ENCODE data around the gene YOD1. TPM values are rescaled to one million over a fixed set of nuclear protein-coding genes. Genes with fewer than 3 reads are reported as not detected.
A peak's percentile ranks its signal among the peaks of the same experiment; 100 is the strongest.

YOD1 gene
- total and polyA plus RNA-seq, 4 donors: 3.4 to 34.4 (median 5.4) TPM

- no peaks in the 10 kb centered on the region for H3K27me3 ChIP-seq (ENCODE audit: control insufficient read depth in 3 of 3, insufficient read depth in 3 of 3, low read length in 2 of 3)
- no peak overlapping the region for H3K9ac ChIP-seq (ENCODE audit: insufficient read depth in 1 of 2, low read length in 2 of 2)
- no peaks in the 10 kb centered on the region for H3K36me3 ChIP-seq (ENCODE audit: control insufficient read depth in 4 of 4, insufficient read depth in 4 of 4, low read length in 4 of 4)
- TF ChIP-seq CTCF (IDR thresholded peaks at IDR 0.05; ENCODE audit: control extremely low read depth, extremely low read depth): no peak
- no peak overlapping the region for H3K4me3 ChIP-seq
- no peak for ATAC-seq (ENCODE audit: insufficient read depth, low FRiP score)
- peak; percentile 39 to 58 (median 42) for DNase-seq
- peaks cover 0 to 15% (median 4%) of the 10 kb centered on the region in 5 donors for H3K4me1 ChIP-seq (ENCODE audit: control insufficient read depth in 5 of 5, insufficient read depth in 5 of 5, low read length in 5 of 5)
- 37 to 48% methylated on average over 9 of the region's 9 CpGs for WGBS, 2 donors
- peak overlapping the region in 1 of 2 donors; percentile 68 for H3K27ac ChIP-seq (ENCODE audit: low read depth in 1 of 2, low read length in 1 of 2)
- no peaks in the 10 kb centered on the region for H3K9me3 ChIP-seq (ENCODE audit: control insufficient read depth in 4 of 4, insufficient read depth in 3 of 4, low read length in 3 of 4)
These were observed 45.8 kb downstream of the YOD1 start for GRCh38 chr1:207004931-207005830.

GRCh38 chr1:207003210-207003609, 47.8 kb downstream of the YOD1 start:
- TF ChIP-seq CTCF (IDR thresholded peaks at IDR 0.05; ENCODE audit: control extremely low read depth, extremely low read depth): no peak
- no peak overlapping the region for H3K9ac ChIP-seq (ENCODE audit: insufficient read depth in 1 of 2, low read length in 2 of 2)
- no peak overlapping the region for H3K4me3 ChIP-seq
- H3K27me3 ChIP-seq (ENCODE audit: control insufficient read depth in 3 of 3, insufficient read depth in 3 of 3, low read length in 2 of 3): no peaks in the 10 kb centered on the region
- 66 to 91% methylated on average over 4 of the region's 4 CpGs for WGBS, 2 donors
- ATAC-seq (ENCODE audit: insufficient read depth, low FRiP score): no peak
- no peaks in the 10 kb centered on the region for H3K9me3 ChIP-seq (ENCODE audit: control insufficient read depth in 4 of 4, insufficient read depth in 3 of 4, low read length in 3 of 4)
- no peak for DNase-seq
- no peaks in the 10 kb centered on the region for H3K36me3 ChIP-seq (ENCODE audit: control insufficient read depth in 4 of 4, insufficient read depth in 4 of 4, low read length in 4 of 4)
- peak overlapping the region in 1 of 2 donors; percentile 87 for H3K27ac ChIP-seq (ENCODE audit: low read depth in 1 of 2, low read length in 1 of 2)
- peaks cover 0 to 8% (median 4%) of the 10 kb centered on the region in 5 donors for H3K4me1 ChIP-seq (ENCODE audit: control insufficient read depth in 5 of 5, insufficient read depth in 5 of 5, low read length in 5 of 5)

GRCh38 chr1:207002724-207003146, 48.3 kb downstream of the YOD1 start:
- DNase-seq (peak; percentile 34 to 75 (median 68)), ATAC-seq (ENCODE audit: insufficient read depth, low FRiP score) (peak; percentile 81)
- Histone ChIP-seq H3K9me3 (ENCODE audit: control insufficient read depth in 4 of 4, insufficient read depth in 3 of 4, low read length in 3 of 4) (no peaks in the 10 kb centered on the region), H3K27me3 (ENCODE audit: control insufficient read depth in 3 of 3, insufficient read depth in 3 of 3, low read length in 2 of 3) (peaks cover 0 to 3% (median 0%) of the 10 kb centered on the region in 3 donors), H3K36me3 (ENCODE audit: control insufficient read depth in 4 of 4, insufficient read depth in 4 of 4, low read length in 4 of 4) (no peaks in the 10 kb centered on the region), H3K27ac (ENCODE audit: low read depth in 1 of 2, low read length in 1 of 2) (peak overlapping the region in 1 of 2 donors; percentile 87), H3K4me1 (ENCODE audit: control insufficient read depth in 5 of 5, insufficient read depth in 5 of 5, low read length in 5 of 5) (peaks cover 0 to 8% (median 4%) of the 10 kb centered on the region in 5 donors), H3K9ac (ENCODE audit: insufficient read depth in 1 of 2, low read length in 2 of 2) (no peak overlapping the region), H3K4me3 (no peak overlapping the region)
- no peak for TF ChIP-seq CTCF (IDR thresholded peaks at IDR 0.05; ENCODE audit: control extremely low read depth, extremely low read depth)
- WGBS, 2 donors: 44 to 58% methylated on average over 1 of the region's 1 CpG

Data from lung (tissue), 12 donors.